HG02973 (cell line): Measurements from ENCODE around the gene PSG7.
"Not testable (repeated sequence)": the region's sequence is repeated elsewhere in the genome, so short reads cannot be mapped to it uniquely, and the experiment has no call there.

Experiments
- ATAC-seq: cut with Tn5 transposase; IDR thresholded peaks from one replicate; pipeline ENCODE4 v1.9.1; 2021; ENCODE audit warnings: moderate library complexity; ENCODE audit not compliant: unreplicated experiment

The PSG7 gene

DNA sequence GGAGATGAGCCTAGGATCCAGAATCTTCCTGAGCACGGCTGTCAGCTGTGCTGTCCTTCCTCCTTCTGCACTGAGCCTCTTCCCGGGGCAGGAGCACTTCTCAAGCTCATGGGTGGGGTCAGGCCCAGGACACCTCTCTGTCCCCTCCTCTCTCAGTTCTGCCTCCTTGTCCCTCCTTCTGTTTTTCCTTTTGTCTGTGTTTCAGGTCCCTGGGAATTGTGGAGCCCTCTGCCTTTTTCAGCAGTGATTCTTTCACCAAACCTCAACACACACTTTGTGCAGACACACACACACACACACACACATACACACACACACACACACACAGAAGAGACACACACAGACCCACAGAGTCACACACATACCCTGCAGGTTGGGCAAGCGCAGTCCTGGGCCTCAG is at the start of gene PSG7:
Gene PSG7 (minus strand): TSS at position 101 of the 400 bp plus-strand sequence. CDS start 131 bp downstream, outside the sequence.
- ATAC-seq, result not testable (repeated sequence)

DNA sequence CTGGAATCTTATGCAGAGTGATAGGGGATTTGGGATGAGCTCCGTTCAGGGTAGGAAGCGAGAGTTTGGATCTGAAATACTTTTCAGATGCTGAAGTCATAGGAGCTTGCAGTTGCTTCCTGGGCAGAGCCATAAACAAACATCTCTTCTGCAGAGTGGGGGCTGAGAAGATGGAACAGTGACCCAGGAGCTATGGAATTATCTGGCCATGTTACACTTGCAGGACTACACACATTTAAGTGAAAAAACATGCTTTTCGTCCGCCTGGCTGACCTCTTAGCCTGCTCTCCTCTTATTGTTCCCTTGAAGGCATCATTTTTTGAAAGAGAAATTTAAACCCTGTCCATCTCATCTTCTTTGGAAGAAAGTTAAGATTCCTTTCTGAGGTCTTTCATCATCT is 48.6 kb upstream of the PSG7 start:
- no peak for ATAC-seq

DNA sequence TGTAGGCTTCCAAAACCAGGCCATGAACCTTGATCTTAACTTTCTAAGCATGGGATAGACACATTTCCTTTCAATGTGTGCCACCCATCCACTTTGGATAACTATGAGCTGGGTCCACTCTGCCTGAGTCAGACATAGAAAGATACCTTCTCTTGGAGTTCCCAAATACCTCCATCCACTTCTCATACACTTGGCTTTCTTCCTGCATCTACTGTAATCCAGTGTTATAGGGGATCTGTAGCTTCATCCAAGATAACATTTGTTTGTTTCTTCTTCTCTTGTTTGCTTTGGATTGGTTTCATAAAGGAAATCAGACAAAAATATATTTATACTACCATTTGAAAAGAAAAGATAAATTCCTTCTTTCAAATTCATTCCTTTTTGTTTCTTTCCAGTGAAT is 45.1 kb upstream of the PSG7 start:
- ATAC-seq, result not testable (repeated sequence)

DNA sequence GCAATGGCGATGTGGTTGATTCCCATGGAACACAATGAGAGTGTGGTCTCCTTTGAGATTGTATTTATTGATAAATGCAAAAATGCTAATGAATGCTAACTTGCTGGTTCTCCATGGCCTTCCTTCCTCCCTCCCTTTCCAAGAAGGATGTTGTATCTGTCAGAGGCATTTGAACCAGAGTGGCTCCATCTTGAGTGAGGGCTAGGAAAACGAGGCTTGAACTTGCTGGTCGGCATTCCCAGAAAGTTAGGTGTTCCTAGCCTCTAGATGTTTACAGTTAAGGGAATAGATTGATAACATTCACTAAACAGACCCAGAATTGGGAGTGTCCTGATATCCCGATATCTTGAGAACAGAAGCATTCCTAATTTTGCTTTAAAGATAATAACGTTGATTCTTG is 34.4 kb upstream of the PSG7 start:
- not testable (repeated sequence) for ATAC-seq

DNA sequence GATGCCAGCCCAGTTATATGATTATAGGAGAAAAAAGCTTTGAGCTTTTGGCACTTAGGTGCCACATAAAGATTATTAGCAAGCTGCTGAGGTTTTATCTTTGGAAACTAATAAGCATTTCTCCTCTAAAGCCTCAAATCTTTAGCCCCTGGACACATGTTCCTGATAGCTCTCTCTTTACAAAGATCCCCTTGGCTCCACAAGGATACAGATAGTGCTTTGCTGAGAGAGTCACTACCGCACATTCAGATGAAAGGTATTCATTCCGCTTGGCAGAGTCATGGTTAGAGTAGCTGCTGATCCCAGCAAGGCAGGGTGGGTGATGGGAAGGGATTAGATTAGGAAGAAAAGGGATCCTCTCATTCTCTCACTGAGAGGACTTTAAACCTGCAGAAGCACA is 28.2 kb upstream of the PSG7 start:
- no peak for ATAC-seq

DNA sequence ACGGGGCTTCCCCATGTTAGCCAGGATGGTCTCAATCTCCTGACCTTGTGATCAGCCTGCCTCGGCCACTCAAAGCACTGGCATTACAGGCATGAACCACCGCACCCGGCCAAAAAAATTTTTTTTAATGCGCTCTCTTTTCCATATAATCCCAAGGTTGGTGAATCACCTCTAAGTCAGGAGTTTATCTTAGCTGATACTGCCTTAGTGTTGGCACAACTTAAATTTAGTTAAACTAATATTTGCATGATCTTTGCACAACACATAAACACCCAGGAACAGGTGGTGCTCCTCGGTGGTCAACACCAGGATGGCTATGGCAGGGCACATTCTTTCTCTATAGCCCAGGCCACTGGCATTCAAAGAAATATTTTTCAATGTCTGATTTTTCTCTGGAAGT is 24.1 kb upstream of the PSG7 start:
- ATAC-seq, result no peak

DNA sequence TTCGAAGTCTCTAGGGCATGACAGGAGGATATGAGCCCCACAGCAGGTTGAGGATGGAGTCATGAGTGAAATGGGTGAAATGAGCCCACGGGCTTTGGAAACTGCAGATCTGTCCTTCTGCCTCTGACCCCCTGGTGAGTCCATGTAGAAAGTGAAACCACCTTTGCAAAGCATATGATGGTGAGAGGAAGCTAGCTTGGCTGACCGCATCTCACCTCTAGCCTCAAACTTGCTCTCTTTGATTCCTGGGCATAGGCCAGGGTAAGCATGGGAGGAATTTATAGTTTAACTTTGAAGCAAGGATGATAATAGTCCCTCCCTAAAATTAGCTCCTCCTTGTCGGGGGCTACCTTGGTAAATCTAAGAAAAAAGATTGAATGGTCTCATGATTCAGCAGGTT is 15.1 kb upstream of the PSG7 start:
- not testable (repeated sequence) for ATAC-seq

DNA sequence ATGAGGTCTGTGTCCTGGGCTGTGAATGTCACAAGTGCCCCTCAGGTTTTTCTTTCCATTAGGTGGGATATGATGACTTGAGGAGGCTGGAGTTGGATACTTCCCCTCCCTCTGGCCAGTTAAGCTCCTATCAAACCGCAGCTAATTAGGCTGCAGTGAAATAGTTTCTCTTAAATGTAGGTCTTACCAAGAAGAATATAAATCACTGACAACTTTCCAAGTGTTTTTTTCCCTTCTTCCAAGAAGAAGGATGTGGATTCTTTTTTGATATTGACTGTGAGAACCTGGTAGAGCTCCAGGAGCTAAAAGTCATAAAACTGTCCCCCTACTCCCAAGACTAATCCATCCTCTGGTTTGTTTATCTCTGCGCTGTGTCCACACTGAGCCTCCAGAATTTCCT is 14.5 kb upstream of the PSG7 start:
- not testable (repeated sequence) for ATAC-seq

DNA sequence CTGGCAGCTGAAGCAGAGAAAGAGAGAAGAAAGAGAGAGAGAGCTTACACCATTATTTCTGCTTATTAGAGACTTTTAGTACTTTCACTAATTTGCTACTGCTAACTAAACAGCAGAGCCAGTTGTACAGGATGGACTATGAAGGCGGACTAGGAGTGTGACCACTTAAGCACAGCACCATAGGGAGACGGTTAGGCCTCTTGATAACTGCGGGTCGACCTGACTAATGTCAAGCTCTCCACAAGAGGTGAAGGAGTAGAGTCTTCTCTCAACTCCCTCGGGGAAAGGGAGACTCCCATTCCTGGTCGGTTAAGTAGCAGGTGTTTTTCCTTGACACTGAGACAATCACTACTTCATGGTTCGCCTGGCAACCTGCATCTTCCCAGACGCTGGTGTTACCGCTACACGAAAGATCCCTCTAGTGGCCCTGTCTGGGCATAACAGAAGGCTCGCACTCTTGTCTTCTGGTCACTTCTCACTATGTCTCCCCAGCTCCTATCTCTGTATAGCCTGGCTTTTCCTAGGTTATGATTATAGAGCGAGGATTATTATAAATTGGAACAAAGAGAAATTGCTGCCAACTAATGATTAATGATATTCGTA is 5.3 kb upstream of the PSG7 start:
- ATAC-seq, result no peak

DNA sequence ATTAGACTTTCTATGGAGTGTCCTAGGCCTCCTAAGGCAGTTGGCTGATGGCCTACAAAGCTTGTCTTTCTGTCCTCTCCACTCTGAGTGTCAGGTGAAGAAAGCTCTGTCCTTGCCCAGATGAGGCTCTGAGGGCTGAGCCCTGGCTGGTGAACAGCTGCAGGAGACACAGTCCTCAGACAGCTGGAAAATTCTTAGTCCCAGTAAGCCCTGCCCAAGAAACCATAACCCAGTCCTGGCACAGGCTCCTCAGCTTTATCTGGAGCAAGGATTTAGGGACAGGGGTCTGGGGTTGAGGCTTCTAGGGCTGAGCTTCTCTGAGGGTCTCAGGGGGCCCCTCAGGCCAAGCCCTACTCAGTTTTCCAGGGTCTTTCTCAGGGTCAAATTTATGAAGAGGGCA is 2.3 kb downstream of the PSG7 start:
- ATAC-seq, result not testable (repeated sequence)

DNA sequence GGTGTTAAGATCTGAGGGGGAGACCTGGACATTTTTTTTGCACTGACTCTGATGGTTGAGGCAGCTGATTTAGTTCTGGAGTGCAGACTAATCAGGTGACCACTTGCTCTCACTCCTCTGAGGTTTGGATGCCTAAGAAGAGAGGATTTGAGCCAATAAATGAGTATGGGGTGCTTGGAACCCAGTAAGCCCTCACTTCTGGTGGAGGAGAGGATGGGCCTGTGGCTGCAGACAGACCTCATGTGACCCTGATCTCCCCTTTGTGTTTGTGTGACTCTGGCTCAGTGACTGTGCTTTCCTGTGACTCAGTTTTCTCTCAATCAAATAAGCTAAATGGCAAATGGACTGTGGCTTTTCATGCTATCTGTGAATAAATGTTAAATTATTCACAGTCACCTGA is 2.8 kb downstream of the PSG7 start:
- not testable (repeated sequence) for ATAC-seq

DNA sequence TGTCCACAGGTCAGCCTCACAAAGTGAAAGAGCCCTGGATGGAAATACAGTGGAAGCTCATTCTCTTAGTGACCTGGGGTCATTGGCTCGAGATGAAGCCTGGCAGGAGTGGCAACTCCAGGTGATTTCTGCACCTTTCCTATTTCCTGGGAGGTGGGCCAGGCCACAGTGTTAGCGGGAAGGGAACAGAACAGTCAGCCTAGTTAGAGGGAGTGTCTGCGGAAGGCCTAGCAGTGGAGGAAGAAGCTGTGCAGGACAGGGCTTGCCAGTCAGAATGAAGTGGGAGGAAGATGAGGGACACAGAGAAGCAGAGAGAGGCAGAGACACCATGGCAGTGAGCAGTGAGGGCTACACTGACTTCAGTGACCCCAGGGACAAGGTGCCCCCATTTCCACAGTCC is 3.6 kb downstream of the PSG7 start:
- not testable (repeated sequence) for ATAC-seq

DNA sequence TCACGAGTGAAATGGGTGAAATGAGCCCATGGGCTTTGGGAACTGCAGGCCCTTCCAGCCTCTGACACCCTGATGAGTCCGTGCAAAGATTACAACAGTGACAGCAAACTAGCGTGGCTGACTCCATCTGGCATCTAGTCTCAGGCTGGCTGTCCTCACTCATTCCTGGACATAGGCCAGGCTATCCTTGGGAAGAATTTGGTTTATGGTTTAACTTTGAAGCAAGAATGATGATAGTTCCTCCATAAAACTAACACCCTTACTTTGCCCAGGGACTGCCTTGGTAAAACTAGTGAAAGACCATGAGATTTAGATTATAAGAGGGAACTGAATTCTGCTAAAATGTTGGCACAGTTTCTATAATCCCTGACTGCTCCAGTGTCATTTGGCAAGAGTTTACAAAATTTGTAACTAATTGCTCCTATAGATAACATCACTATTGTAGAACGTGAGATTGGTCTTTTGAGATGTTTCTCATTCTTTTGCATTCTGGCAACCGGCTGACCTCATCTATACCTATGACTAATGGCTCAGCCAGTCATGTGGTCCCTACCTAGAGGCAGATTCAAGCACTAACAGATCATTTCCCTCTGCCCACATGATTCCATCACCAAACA is 4.4 kb downstream of the PSG7 start:
- ATAC-seq, result not testable (repeated sequence)

DNA sequence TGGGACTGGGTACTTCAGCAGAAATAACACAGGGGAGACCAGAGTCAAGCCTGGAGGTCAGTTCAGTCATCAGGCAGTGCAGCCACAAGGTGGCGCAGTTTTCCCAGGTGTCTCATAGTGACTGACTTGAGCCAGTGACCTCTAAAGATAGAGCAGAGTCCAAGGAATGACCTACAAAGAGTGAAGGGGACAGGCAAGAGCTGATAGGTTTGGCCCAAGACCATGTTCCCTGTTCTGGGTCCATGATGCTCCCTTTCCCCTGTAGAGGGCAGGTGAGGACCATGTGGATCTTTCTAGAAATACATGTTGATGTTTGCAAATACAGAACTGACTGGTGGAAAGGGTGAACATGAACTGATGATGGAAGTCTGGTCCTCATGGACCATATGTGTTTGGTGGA is 6.8 kb downstream of the PSG7 start:
- ATAC-seq, result not testable (repeated sequence)

DNA sequence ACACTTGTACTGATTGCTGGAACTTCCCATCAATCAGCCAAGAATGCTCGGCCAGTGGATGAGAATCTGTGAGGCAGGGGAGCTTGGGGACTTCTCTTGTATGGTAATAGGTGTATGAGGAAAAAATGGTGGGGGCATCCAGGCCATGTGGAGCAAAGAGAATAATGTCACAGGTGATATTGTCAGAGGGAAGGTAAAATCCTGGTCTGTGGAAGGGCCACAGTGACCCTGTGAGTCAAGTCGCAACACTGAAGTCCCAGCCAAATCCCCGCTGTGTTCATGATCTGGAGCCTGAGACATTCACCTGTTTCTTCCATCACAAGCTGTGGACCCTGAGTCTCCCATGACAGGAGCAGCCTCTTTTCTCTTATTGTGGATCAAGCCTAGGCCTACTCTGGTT is 8.1 kb downstream of the PSG7 start:
- no peak for ATAC-seq

DNA sequence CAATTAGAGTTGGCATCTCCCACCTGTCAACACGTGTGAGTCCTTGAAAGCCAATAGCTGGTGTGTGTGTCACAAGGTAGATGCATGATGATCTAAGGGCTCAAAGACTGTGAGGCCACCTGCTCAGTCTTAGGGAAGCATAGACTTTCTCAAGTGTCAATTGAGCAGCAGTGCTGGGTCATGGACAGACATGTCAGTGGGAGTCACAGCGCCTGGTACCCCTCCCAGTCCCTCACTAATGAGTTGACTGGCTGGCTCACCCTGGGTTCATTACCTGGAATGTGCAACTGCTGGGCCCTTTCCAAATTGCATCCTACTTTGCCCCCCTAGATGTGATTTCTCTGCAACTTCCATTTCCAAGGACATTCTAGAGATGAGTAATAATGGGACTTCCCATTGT is 10.2 kb downstream of the PSG7 start:
- ATAC-seq, result no peak

DNA sequence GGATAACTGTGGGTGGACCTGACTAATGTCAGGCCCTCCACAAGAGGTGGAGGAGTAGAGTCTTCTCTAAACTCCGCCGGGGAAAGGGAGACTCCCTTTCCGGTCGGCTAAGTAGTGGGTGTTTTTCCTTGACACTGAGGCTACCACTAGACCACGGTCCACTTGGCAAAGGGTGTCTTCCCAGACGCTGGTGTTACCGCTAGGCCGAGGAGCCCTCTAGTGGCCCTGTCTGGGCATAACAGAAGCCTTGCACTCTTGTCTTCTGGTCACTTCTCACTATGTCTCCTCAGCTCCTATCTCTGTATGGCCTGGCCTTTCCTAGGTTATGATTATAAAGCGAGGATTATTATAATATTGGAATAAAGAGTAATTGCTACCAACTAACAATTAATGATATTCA is 13.9 kb downstream of the PSG7 start:
- ATAC-seq, result not testable (repeated sequence)

DNA sequence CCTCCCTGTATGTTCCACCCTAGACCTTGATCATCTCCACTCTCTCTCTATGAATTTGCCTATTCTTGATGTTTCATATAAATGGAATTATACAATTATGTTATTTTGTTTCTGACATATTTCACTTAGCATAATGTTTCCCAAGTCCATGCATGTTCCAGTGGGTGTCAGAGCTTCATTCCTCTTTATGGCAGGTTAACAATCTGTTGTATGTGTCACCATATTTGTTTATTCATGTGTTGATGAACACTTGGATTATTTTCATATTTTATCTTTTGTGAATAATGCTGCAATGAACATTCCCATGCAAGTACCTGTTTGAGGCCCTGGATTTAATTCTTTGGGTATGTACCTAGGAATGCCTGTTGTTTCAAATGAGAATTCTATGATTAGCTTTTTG is 16.0 kb downstream of the PSG7 start:
- ATAC-seq, result not testable (repeated sequence)

DNA sequence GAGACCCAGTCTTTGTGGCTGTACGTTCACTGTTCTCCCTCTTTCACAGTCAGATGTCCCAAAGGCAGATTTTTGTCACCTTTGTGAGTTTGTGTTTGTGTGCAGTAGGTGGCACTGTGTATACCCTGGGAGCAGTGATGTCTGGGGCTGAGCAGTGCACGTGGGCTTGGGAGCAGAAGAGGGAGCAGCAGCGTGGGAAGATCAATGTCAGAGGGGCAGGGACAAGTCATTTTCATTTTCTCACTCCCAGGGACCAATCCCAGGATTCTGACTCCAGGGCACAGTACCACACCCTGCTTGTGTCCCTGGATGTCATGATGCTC is 17.3 kb downstream of the PSG7 start:
- no peak for ATAC-seq

DNA sequence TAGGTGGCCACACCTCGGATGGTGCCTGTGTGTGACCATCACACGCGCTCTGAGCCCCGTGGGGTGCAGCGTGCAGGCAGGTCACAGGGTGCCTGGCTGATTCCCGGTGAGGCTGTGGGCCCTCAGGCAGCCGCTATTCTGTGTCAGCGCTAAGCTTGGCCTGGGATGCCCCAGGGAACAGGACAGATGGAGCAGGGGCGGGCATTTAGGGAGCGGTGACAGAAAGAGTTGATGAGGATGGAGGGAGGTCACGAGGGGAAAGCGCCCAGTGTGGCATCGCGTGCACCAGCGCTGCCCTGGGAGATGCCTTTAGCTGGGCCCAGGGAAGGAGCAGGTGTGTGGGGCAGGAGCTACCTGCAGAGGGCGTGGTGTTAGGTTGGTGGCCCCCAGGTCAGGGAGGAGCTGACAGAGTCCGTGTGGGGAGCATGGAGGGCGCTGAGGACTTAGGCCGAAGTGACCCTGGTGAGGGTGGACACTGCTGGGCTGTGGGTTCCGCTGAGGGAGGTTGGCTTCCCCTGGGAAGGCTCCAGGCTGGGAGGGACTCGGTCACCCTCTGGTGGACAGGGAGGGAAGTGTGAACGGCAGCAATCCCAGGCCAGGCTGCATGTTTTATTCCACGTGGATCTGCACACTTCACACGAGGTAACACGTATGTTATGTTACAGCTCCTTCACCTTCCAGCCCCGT is 17.8 kb downstream of the PSG7 start:
- not testable (repeated sequence) for ATAC-seq

DNA sequence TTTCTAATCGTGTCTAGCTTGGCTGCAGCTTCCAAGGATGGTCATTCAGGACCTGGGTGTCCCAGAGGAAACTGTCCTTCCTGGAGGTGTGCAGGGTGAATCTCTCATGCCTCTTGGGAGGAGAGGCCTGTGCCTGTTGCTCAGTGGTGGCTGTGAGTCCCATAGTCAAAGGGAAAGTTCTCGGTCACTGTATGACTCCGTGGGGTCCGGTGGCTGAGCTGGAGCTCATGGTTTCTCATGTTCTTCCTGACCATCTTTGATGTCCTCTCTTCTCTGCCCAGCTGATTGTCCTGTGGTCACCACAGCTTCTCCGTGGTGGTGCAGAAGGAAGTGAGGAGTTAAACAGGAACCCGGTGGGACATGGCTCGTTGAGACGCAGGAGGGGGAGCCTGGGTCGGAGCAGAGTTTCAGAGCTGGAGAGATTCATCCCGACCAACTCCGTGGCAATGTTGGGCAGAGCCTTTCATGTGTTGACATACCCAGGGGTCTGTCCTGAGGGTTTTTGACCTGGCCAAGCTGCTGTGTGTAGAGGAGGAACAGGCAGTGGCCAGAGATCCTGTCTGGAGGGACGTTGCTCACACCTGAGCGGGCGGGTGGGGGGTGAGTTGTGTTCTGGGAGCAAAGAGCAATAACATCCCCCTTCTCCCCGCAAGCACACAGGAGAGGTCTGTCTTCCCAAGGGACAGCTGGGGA is 18.5 kb downstream of the PSG7 start:
- not testable (repeated sequence) for ATAC-seq

DNA sequence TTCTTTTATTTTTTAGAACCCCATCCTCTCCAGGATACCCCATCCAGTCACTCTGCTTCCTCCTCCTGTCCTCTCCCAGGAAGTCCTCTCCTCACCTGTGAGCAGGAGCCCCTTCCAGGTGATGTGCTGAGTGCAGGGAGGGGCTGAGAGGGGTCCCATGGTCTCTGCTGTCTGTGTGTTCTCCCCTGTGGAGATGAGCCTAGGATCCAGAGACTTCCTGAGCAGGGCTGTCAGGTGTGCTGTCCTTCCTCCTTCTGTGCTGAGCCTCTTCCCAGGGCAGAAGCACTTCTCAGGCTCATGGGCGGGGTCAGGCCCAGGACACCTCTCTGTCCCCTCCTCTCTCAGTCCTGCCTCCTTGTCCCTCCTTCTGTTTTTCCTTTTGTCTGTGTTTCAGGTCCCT is 19.4 kb downstream of the PSG7 start, which contains the start of gene PSG6:
Gene PSG6 (minus strand): TSS at position 261 of the 400 bp plus-strand sequence. CDS start 102 bp downstream, at position 159.
- ATAC-seq, result not testable (repeated sequence)
